HepG2 (cell line): ENCODE results near the gene PTPRM. TPM values are rescaled to one million over a fixed set of nuclear protein-coding genes. Genes with fewer than 3 reads are reported as not detected.

Experiments used
- ATAC-seq: fragments of 200-7000 bp; cut with Tn5 transposase; 3 replicates; pipeline ENCODE4 v1.9.1; 2020; ENCODE audit warnings: mild to moderate bottlenecking, moderate library complexity
- BruUV-seq: library from RNA; stranded (reverse); fragments of 400-500 nt; replicated peaks from 2 replicates; lab custom pipeline; 2021; lab: Mats Ljungman, UMichigan
- CTCF ChIA-PET: fragments of 300-600 bp; formaldehyde crosslinking; extraction: SDS; loops from one replicate; lab custom pipeline; 2021; ENCODE audit warnings: low total read pairs, inconsistent platforms, low intra/inter-chr PET ratio; lab: Yijun Ruan, JAX
- POLR2A ChIA-PET: fragments of 350-600 bp; sonication (Branson Sonifier 250); formaldehyde crosslinking; loops from one replicate; lab custom pipeline; 2020; ENCODE audit warnings: antibody characterized with exemption, inconsistent platforms; lab: Yijun Ruan, JAX
- DNase-seq: peaks from one replicate; pipeline ENCODE4 v3.0.0-alpha.2; 2015; ENCODE audit warnings: low spot score
- FAIRE-seq: peaks from 3 replicates; lab custom pipeline; 2011; peaks lifted over from hg19 to GRCh38; lab: Jason Lieb, UNC
- H2AFZ ChIP-seq: one replicate; pipeline ENCODE4 v1.6.1; 2011; ENCODE audit warnings: low read length, inconsistent platforms
- H3K27ac ChIP-seq: fragments of 300-600 bp; 3 replicates; pipeline ENCODE4 v1.8.0; 2011; ENCODE audit warnings: mixed run types, mild to moderate bottlenecking, mixed read lengths, low read length, inconsistent platforms; ENCODE audit not compliant: insufficient read depth; ENCODE audit errors: extremely low read length
- H3K27me3 ChIP-seq, 2 experiments: fragments of 200-600 bp in 1 of 2; 2 replicates in 1 of 2; 3 replicates in 1 of 2; pipeline versions ENCODE4 v1.6.0 to v1.8.0; 2011; ENCODE audit warnings: low read length in 2 of 2, mild to moderate bottlenecking in 2 of 2, moderate library complexity in 2 of 2, inconsistent platforms in 1 of 2; ENCODE audit not compliant: insufficient read depth in 2 of 2, control insufficient read depth in 1 of 2
- H3K36me3 ChIP-seq, 2 experiments: fragments of 200-600 bp in 1 of 2; replicated peaks in 1 of 2; 2 replicates in 1 of 2; 3 replicates in 1 of 2; pipeline versions ENCODE4 v1.5.1 to v1.8.0; 2011; ENCODE audit warnings: low read length in 2 of 2, inconsistent platforms in 1 of 2; ENCODE audit not compliant: insufficient read depth in 2 of 2, control insufficient read depth in 1 of 2
- H3K4me1 ChIP-seq: 2 replicates; pipeline ENCODE4 v1.5.1; 2012; ENCODE audit warnings: low read length, inconsistent platforms; ENCODE audit not compliant: insufficient read depth
- H3K4me2 ChIP-seq: 2 replicates; pipeline ENCODE4 v1.6.0; 2011; ENCODE audit warnings: low read depth, low read length, inconsistent platforms
- H3K4me3 ChIP-seq, 3 experiments: fragments of 200-600 bp in 1 of 3; sonication (generic), shearing (Covaris generic) in 1 of 3; replicated peaks in 1 of 3; 2 replicates each; pipeline ENCODE4 v1.5.1; 2011 to 2016; ENCODE audit warnings: low read length in 3 of 3, inconsistent platforms in 2 of 3, low read depth in 2 of 3, mild to moderate bottlenecking in 2 of 3, control low read depth in 1 of 3, mixed read lengths in 1 of 3; ENCODE audit not compliant: insufficient read depth in 1 of 3
- H3K79me2 ChIP-seq: one replicate; pipeline ENCODE4 v1.6.1; 2011; ENCODE audit warnings: low read length, inconsistent platforms; ENCODE audit not compliant: insufficient read depth
- H3K9ac ChIP-seq: 2 replicates; pipeline ENCODE4 v1.6.0; 2011; ENCODE audit warnings: mild to moderate bottlenecking, low read depth, low read length, inconsistent platforms; ENCODE audit not compliant: insufficient read depth
- H3K9me3 ChIP-seq: 2 replicates; pipeline ENCODE4 v1.5.1; 2012; ENCODE audit warnings: mild to moderate bottlenecking, low read length
- H4K20me1 ChIP-seq: 2 replicates; pipeline ENCODE4 v1.6.0; 2011; ENCODE audit warnings: inconsistent platforms, mild to moderate bottlenecking, low read length, moderate library complexity; ENCODE audit not compliant: insufficient read depth
- AGO1 ChIP-seq: fragments of 200-400 bp; formaldehyde crosslinking; IDR thresholded peaks from 2 replicates; pipeline ENCODE4 v1.6.1; 2017; ENCODE audit warnings: mild to moderate bottlenecking, low read depth, low read length, moderate library complexity; ENCODE audit not compliant: poor library complexity, severe bottlenecking
- ATM ChIP-seq: fragments of 450-650 bp; IDR thresholded peaks from 2 replicates; pipeline ENCODE4 v1.7.1; 2017; ENCODE audit warnings: mild to moderate bottlenecking, borderline replicate concordance
- EZH2 ChIP-seq: conservative IDR thresholded peaks from 2 replicates; pipeline ENCODE4 v1.6.1; 2012; ENCODE audit warnings: mild to moderate bottlenecking, low read depth, low read length, moderate library complexity
- GPN1 ChIP-seq: sonication (generic); formaldehyde crosslinking; IDR thresholded peaks from 2 replicates; pipeline ENCODE4 v1.5.1; 2020; ENCODE audit warnings: missing genetic modification reagents, borderline replicate concordance
- HNRNPH1 ChIP-seq: fragments of 200-400 bp; formaldehyde crosslinking; optimal IDR thresholded peaks from 2 replicates; pipeline ENCODE3; 2017; ENCODE audit warnings: mild to moderate bottlenecking, low read depth, low read length
- MEIS2 ChIP-seq: sonication (generic); formaldehyde crosslinking; IDR thresholded peaks from 2 replicates; pipeline ENCODE4 v1.9.0; 2021; ENCODE audit warnings: mild to moderate bottlenecking, missing genetic modification reagents
- MXD1 ChIP-seq: sonication (generic); formaldehyde crosslinking; IDR thresholded peaks from 2 replicates; pipeline ENCODE4 v1.4.0; 2020; ENCODE audit warnings: mild to moderate bottlenecking, missing genetic modification reagents
- NCOR1 ChIP-seq: fragments of 200-600 bp; sonication (generic); IDR thresholded peaks from 2 replicates; pipeline ENCODE4 v1.7.0; 2017; ENCODE audit warnings: antibody characterized with exemption, low read length, borderline replicate concordance
- RFXAP ChIP-seq: sonication (generic); formaldehyde crosslinking; IDR thresholded peaks from 2 replicates; pipeline ENCODE4 v1.4.0; 2020; ENCODE audit warnings: missing genetic modification reagents, borderline replicate concordance
- SRSF4 ChIP-seq: fragments of 200-400 bp; formaldehyde crosslinking; IDR thresholded peaks from one replicate; pipeline ENCODE4 v1.6.1; 2018; ENCODE audit warnings: mild to moderate bottlenecking, low read depth, low read length, moderate library complexity; ENCODE audit not compliant: poor library complexity, severe bottlenecking
- U2AF1 ChIP-seq: fragments of 200-400 bp; formaldehyde crosslinking; optimal IDR thresholded peaks from 2 replicates; pipeline ENCODE3; 2017; ENCODE audit warnings: mild to moderate bottlenecking, low read depth, low read length
- XBP1 ChIP-seq: sonication (generic); formaldehyde crosslinking; IDR thresholded peaks from 2 replicates; pipeline ENCODE4 v1.5.0; 2020; ENCODE audit warnings: missing genetic modification reagents
- ZMYM4 ChIP-seq: sonication (generic); formaldehyde crosslinking; IDR thresholded peaks from 2 replicates; pipeline ENCODE4 v1.8.1; 2023; ENCODE audit warnings: mild to moderate bottlenecking, missing genetic modification reagents
- ZNF383 ChIP-seq: sonication (generic); formaldehyde crosslinking; IDR thresholded peaks from 2 replicates; pipeline ENCODE4 v1.4.0; 2020; ENCODE audit warnings: missing genetic modification reagents, mild to moderate bottlenecking, borderline replicate concordance
- ZNF646 ChIP-seq: sonication (generic); formaldehyde crosslinking; IDR thresholded peaks from 2 replicates; pipeline ENCODE4 v1.9.0; 2021; ENCODE audit warnings: mild to moderate bottlenecking, missing genetic modification reagents
- WGBS: methylation state at CpG from one replicate; pipeline ENCODE4 v1.1.6; 2017; ENCODE audit warnings: low lambda C conversion rate; 5-methylcytosine and 5-hydroxymethylcytosine counted together
- in situ Hi-C: cut with HindIII; loops from 2 replicates; pipeline ENCODE4 v1.10.0; 2017; ENCODE audit warnings: low pct_unique_long_range_greater_than_20kb; ENCODE audit not compliant: extremely low pct_ligation_motif_present
- intact Hi-C: fragments of 100-400 bp; cut with micrococcal nuclease; formaldehyde crosslinking; loops from one replicate; pipeline ENCODE4 v1.10.0; 2022; ENCODE audit not compliant: unreplicated experiment
- polyA plus RNA-seq, 8 experiments: library from polyadenylated mRNA; depleted of rRNA in 3 of 8; stranded (reverse) in 7 of 8; unstranded in 1 of 8; fragments of >200 nt; fragmentation: Illumina TruSeq in 4 of 8; extraction: Trizol in 4 of 8; gene quantifications; 2 replicates each; pipeline versions ENCODE4 v1.2.1 to v1.2.3, GENCODE V29; 2011 to 2016; ENCODE audit warnings: low read depth in 4 of 8, missing spikeins in 1 of 8, mixed read lengths in 1 of 8; ENCODE audit not compliant: insufficient read depth in 1 of 8
- total RNA-seq, 5 experiments: library from RNA; depleted of rRNA; stranded (reverse); fragments of >200 nt; fragmentation: Illumina TruSeq; extraction: Trizol; gene quantifications; 2 replicates each; pipeline ENCODE4 v1.2.3, GENCODE V29; 2016; ENCODE audit warnings: low read depth in 1 of 5

The PTPRM gene
- total and polyA plus RNA-seq, 2 of the 13 experiments (the other 11 are each of a cell fraction or from before 2014, with no cell fraction given), result 12.6 to 108 TPM

- ChIA-PET CTCF (no interaction called here), POLR2A (no interaction called here)
- FAIRE-seq (no peak), DNase-seq (no peak), ATAC-seq (no peak)
- Histone ChIP-seq H3K79me2 (no peaks in the 10 kb centered on the region), H3K4me2 (no peak overlapping the region), H3K4me3 (no peak overlapping the region), H2AFZ (no peak overlapping the region), H4K20me1 (no peaks in the 10 kb centered on the region), H3K27ac (no peak overlapping the region), H3K27me3 (no peaks in the 10 kb centered on the region), H3K36me3 (no peaks in the 10 kb centered on the region), H3K9ac (no peak overlapping the region), H3K9me3 (no peaks in the 10 kb centered on the region), H3K4me1 (peaks cover 49% of the 10 kb centered on the region)
- BruUV-seq, result no TSS peak
- intact Hi-C loops (no loop called here), in situ Hi-C loops (no loop called here)
- 97% methylated on average over 2 of the region's 2 CpGs for WGBS
- TF ChIP-seq AGO1 (no peak), MEIS2 (CRISPR knock-in tag) (no peak), XBP1 (CRISPR knock-in tag) (no peak), MXD1 (CRISPR knock-in tag) (no peak), ZNF383 (CRISPR knock-in tag) (no peak), HNRNPH1 (no peak), EZH2 (no peak), ZNF646 (no peak), RFXAP (CRISPR knock-in tag) (no peak), ATM (no peak), U2AF1 (no peak), NCOR1 (no peak), GPN1 (CRISPR knock-in tag) (no peak), SRSF4 (no peak), ZMYM4 (CRISPR knock-in tag) (no peak)
Observed at GRCh38 chr18:7873316-7873715, 306.2 kb downstream of the PTPRM start.
